ENCODE results near the gene TMEM88.

GRCh38 chr17:7852262-7852670 lies 2.6 kb upstream of the TMEM88 start:
- TF ChIP-seq CTCF (IDR thresholded peaks at IDR 0.05): no peak
- no peak for TF ChIP-seq POLR2A (IDR thresholded peaks at IDR 0.05)
- no peak for TF ChIP-seq POLR2AphosphoS5 (IDR thresholded peaks at IDR 0.05)
- TF ChIP-seq EP300 (IDR thresholded peaks at IDR 0.05): no peak

All from gastroesophageal sphincter (tissue), 3 donors.